KOPT-K1 (cell line): ENCODE results near the gene ASIC2.

Experiments
- H3K27ac ChIP-seq: fragments of 200-600 bp; sonication (generic); 2 replicates; pipeline ENCODE4 v1.5.1; 2016; ENCODE audit warnings: antibody characterized with exemption, mild to moderate bottlenecking, low read depth, low read length; ENCODE audit not compliant: poor library complexity, severe bottlenecking
- H3K36me3 ChIP-seq: fragments of 200-600 bp; sonication (generic); 2 replicates; pipeline ENCODE4 v1.5.1; 2017; ENCODE audit warnings: antibody characterized with exemption, mild to moderate bottlenecking, low read length, moderate library complexity; ENCODE audit not compliant: insufficient read depth
- H3K9me3 ChIP-seq: fragments of 200-600 bp; sonication (generic); 2 replicates; pipeline ENCODE4 v1.5.1; 2017; ENCODE audit warnings: antibody characterized with exemption, low read length, mild to moderate bottlenecking; ENCODE audit not compliant: insufficient read depth, poor library complexity, severe bottlenecking

The ASIC2 gene

DNA sequence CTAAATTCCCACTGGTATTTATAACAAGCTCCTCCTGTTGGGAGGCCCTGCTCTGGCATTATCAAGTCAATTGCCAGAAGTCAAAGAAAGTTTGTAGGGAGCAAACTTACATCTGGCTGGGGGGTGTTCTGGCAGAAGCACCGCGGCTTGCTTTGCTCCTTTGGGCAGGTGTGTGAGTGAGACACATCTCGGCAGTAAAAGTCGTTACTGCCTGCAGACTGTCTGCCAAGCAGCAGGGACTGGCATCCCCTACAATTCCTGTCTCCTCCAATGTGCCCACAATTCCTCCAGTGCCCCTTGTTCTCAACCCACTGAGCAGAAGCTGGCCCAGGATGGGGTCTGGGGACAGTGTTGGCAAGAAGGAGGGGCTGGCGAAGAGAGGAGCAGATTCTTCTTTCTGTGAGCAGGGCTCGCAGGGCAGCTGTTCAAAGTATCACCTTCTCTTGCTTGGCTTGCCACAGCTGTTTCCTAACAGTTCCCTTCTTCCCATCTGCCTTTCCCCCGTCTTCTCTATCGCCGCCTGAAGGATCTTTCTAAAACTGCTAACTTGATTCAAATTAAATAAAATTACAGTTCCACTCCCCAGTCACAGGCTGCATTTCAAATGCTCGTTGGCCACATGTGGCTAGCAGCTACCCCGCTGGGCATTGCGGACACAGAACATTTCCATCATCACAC lies 271.2 kb downstream of the ASIC2 start:
- H3K9me3 ChIP-seq = no peaks in the 10 kb centered on the region
- no peaks in the 10 kb centered on the region for H3K36me3 ChIP-seq
- H3K27ac ChIP-seq = no peak overlapping the region

GRCh38 chr17:33019161-33019890 lies 273.8 kb downstream of the ASIC2 start:
- Histone ChIP-seq H3K9me3 (no peaks in the 10 kb centered on the region), H3K36me3 (no peaks in the 10 kb centered on the region), H3K27ac (no peak overlapping the region)

DNA sequence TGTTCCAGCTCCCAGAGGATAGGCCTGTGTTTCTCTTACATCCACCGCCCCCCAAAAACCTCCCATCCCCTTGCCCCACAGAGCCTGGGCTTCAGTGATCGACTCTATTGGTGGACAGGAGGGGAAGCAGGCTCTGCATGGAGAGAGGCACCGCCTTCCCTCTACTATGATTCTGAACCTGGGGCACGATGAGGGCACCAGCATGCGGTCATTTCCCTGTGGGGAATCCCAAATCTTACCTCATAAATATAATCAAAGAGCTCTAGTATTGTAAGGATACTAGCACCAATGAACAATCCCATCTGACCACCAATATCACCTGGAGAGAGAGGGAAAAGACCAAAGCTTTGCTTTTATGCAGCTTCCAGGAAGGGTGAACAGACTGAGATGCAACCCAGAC lies 275.7 kb downstream of the ASIC2 start:
- no peaks in the 10 kb centered on the region for H3K9me3 ChIP-seq
- H3K27ac ChIP-seq = no peak overlapping the region
- H3K36me3 ChIP-seq = no peaks in the 10 kb centered on the region

DNA sequence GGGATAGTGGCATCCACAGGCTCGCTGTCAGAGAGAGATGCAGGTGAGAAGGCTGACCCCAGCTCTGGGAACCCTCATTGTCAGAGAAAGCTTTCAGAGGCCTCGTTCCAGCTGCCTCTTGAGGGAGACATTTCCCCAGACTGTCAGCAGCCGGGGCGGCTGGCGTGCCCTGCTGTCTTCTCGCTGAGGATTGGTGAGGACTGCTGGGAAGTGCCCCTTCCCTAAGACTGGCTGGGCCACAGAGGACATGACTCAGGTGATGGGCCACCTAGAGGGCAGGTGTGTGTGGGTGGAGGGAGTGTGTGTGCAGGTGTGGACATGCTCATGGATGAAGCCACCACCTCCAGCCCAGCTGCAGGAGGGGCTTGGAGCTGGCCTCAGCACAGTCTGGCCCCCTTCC lies 276.2 kb downstream of the ASIC2 start:
- Histone ChIP-seq H3K9me3 (no peaks in the 10 kb centered on the region), H3K36me3 (no peaks in the 10 kb centered on the region), H3K27ac (no peak overlapping the region)

- H3K9me3 ChIP-seq = no peaks in the 10 kb centered on the region
- no peak overlapping the region for H3K27ac ChIP-seq
- no peaks in the 10 kb centered on the region for H3K36me3 ChIP-seq
Measured at GRCh38 chr17:33015716-33016346, 277.3 kb downstream of the ASIC2 start.

DNA sequence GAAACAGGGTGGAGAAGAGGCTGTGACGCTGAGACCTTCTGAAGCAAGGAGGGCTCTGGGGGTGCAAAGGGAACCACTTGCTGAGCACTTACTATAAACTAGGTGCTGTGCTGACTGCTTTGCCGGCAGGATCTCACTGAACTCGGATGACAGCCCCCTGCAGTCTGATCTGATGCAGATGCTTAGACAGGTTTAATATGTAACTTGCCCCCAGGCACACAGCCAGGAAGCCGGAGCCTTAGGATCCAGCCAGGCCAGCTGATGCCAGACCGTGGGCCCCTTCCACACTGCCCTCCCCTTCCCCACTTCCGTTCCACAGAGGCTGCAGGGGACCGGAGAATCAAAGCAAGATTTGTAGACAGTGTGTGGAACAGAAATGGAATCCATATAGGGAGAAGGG lies 278.3 kb downstream of the ASIC2 start:
- H3K9me3 ChIP-seq = no peaks in the 10 kb centered on the region
- no peaks in the 10 kb centered on the region for H3K36me3 ChIP-seq
- H3K27ac ChIP-seq = no peak overlapping the region

- no peak overlapping the region for H3K27ac ChIP-seq
- H3K9me3 ChIP-seq = no peaks in the 10 kb centered on the region
- no peaks in the 10 kb centered on the region for H3K36me3 ChIP-seq
Measured at GRCh38 chr17:33013596-33014375, 279.3 kb downstream of the ASIC2 start.

DNA sequence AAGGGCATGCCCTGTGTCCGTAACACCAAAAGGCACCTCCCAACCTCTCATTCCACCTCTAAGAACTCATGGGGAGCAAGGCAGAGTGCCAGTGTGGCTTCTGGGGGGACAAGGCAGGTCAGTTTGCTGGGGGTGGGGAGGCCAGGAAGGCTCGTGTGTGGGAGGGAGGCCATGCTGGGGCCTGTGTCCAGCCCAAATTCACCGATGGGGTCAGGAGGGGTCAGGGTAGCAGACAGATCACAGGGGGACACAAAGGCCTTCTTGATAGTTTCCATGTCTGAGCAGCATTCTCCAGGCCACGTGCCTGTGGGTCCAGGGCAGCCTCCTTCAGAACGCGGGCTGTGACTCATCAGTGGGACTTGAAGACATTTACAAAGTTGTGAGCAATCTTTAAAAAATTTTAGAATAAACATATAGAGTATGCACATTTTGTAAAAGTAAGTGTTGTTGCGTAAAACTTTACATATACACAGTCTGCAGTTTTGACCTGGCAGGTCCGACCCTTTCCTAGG lies 280.5 kb downstream of the ASIC2 start:
- no peaks in the 10 kb centered on the region for H3K36me3 ChIP-seq
- H3K27ac ChIP-seq = no peak overlapping the region
- H3K9me3 ChIP-seq = no peaks in the 10 kb centered on the region

GRCh38 chr17:33009636-33010035 lies 283.5 kb downstream of the ASIC2 start:
- no peaks in the 10 kb centered on the region for H3K36me3 ChIP-seq
- no peak overlapping the region for H3K27ac ChIP-seq
- H3K9me3 ChIP-seq = no peaks in the 10 kb centered on the region

DNA sequence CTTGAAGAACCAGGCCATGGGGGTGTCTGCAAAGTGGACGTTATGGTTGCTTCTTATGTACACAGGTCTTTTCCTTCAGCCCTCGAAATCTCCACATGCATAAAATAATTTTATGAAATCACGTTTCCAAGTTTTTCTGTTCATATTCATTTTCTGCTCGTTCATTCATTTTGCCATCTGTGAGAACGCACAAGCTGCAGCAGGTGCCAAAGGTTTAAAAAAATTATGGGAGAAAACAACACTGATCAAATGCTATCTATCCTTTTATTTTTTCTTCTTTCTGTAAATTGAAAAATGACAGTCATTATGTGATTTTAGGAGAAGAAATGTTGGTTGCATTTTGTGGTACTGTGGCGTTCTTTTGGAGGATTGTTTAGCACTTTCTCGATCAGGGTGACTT lies 285.9 kb downstream of the ASIC2 start:
- H3K27ac ChIP-seq = no peak overlapping the region
- no peaks in the 10 kb centered on the region for H3K9me3 ChIP-seq
- no peaks in the 10 kb centered on the region for H3K36me3 ChIP-seq

GRCh38 chr17:33002246-33002645 lies 290.8 kb downstream of the ASIC2 start:
- no peak overlapping the region for H3K27ac ChIP-seq
- H3K9me3 ChIP-seq = no peaks in the 10 kb centered on the region
- H3K36me3 ChIP-seq = no peaks in the 10 kb centered on the region

- Histone ChIP-seq H3K36me3 (no peaks in the 10 kb centered on the region), H3K27ac (no peak overlapping the region), H3K9me3 (no peaks in the 10 kb centered on the region)
Measured at GRCh38 chr17:32998887-32999228, 294.2 kb downstream of the ASIC2 start.

GRCh38 chr17:32998111-32998886 lies 294.8 kb downstream of the ASIC2 start:
- Histone ChIP-seq H3K27ac (no peak overlapping the region), H3K9me3 (no peaks in the 10 kb centered on the region), H3K36me3 (no peaks in the 10 kb centered on the region)

DNA sequence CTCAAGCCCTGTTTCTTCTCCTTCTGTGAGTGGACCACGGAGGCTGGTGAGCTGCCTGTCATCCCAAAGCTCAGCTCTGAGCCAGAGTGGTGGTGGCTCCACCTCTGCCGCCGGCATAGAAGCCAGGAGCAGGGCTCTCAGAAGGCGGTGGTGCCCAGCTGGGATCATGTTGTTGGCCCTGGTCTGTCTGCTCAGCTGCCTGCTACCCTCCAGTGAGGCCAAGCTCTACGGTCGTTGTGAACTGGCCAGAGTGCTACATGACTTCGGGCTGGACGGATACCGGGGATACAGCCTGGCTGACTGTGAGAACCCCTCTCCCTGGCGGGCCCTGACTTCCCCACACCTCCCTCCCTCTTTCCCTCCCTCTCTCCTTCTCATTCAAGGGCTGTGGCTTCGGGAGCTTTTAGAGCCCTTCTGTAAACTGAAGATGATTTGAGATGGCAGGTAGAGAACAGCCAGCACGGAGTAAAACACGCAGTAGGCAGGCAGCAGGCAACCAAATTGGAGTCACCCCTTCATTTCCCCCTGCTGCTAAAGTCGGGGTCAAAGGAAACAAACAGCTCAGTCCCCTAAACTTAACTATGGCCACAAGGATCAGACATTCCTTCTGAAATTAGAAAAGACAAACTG lies 297.6 kb downstream of the ASIC2 start:
- Histone ChIP-seq H3K27ac (no peak overlapping the region), H3K9me3 (no peaks in the 10 kb centered on the region), H3K36me3 (no peaks in the 10 kb centered on the region)
